IMR-90 (cell line): ENCODE measurements around the gene CD19. TPM values are rescaled to one million over a fixed set of nuclear protein-coding genes. Genes with fewer than 3 reads are reported as not detected.
"Not testable (repeated sequence)": the region's sequence is repeated elsewhere in the genome, so short reads cannot be mapped to it uniquely, and the experiment has no call there.

Experiments
- ATAC-seq: fragments of 200-7000 bp; cut with Tn5 transposase; 2 replicates; pipeline ENCODE4 v1.9.1; 2020; ENCODE audit warnings: low read depth, mild to moderate bottlenecking, moderate library complexity
- BruUV-seq: library from RNA; stranded (reverse); fragments of 400-500 nt; replicated peaks from 2 replicates; lab custom pipeline; 2021; lab: Mats Ljungman, UMichigan
- CTCF ChIA-PET: fragments of 300-600 bp; formaldehyde crosslinking; extraction: SDS; loops from one replicate; lab custom pipeline; 2021; ENCODE audit warnings: antibody characterized with exemption; lab: Yijun Ruan, JAX
- POLR2A ChIA-PET: fragments of 300-600 bp; sonication (Branson Sonifier 250); formaldehyde crosslinking; loops from one replicate; lab custom pipeline; 2022; ENCODE audit warnings: antibody characterized with exemption; ENCODE audit not compliant: unreplicated experiment; lab: Charles Lee
- DNase-seq: peaks from one replicate; pipeline ENCODE4 v3.0.0; 2013
- H2AFZ ChIP-seq: replicated peaks from 2 replicates; pipeline ENCODE3; 2013; ENCODE audit warnings: low read length, mild to moderate bottlenecking; ENCODE audit not compliant: poor library complexity
- H2AK5ac ChIP-seq: 2 replicates; pipeline ENCODE4 v1.6.1; 2013; ENCODE audit warnings: low read depth, low read length, inconsistent platforms
- H2AK9ac ChIP-seq: replicated peaks from 2 replicates; pipeline ENCODE3; 2013; ENCODE audit warnings: mild to moderate bottlenecking, low read depth, low read length, moderate library complexity; ENCODE audit not compliant: poor library complexity
- H2BK120ac ChIP-seq: 2 replicates; pipeline ENCODE4 v1.6.1; 2013; ENCODE audit warnings: low read depth, low read length, inconsistent platforms
- H2BK15ac ChIP-seq: 3 replicates; pipeline ENCODE4 v1.6.1; 2013; ENCODE audit warnings: low read depth, low read length, inconsistent platforms
- H2BK20ac ChIP-seq: 2 replicates; pipeline ENCODE4 v1.6.1; 2013; ENCODE audit warnings: low read depth, mild to moderate bottlenecking, inconsistent platforms, low read length, moderate library complexity
- H2BK5ac ChIP-seq: 2 replicates; pipeline ENCODE4 v1.6.1; 2013; ENCODE audit warnings: mild to moderate bottlenecking, low read depth, low read length, inconsistent platforms; ENCODE audit not compliant: poor library complexity, severe bottlenecking
- H3K14ac ChIP-seq: replicated peaks from 2 replicates; pipeline ENCODE4 v1.6.1; 2013; ENCODE audit warnings: low read depth, low read length, inconsistent platforms
- H3K18ac ChIP-seq: 2 replicates; pipeline ENCODE4 v1.6.1; 2013; ENCODE audit warnings: low read depth, low read length, control low read depth
- H3K23ac ChIP-seq: 2 replicates; pipeline ENCODE4 v1.6.1; 2013; ENCODE audit warnings: low read depth, low read length, inconsistent platforms
- H3K27ac ChIP-seq: 2 replicates; pipeline ENCODE4 v1.5.1; 2013; ENCODE audit warnings: mild to moderate bottlenecking, control low read depth, low read length; ENCODE audit not compliant: insufficient read depth
- H3K27me3 ChIP-seq: 2 replicates; pipeline ENCODE4 v1.6.1; 2013; ENCODE audit warnings: low read length; ENCODE audit not compliant: control insufficient read depth, insufficient read depth
- H3K36me3 ChIP-seq: 2 replicates; pipeline ENCODE4 v1.6.1; 2013; ENCODE audit warnings: low read length, mixed read lengths; ENCODE audit not compliant: control insufficient read depth, insufficient read depth
- H3K4ac ChIP-seq: 2 replicates; pipeline ENCODE4 v1.6.1; 2013; ENCODE audit warnings: low read depth, low read length, inconsistent platforms
- H3K4me1 ChIP-seq: 2 replicates; pipeline ENCODE4 v1.6.1; 2013; ENCODE audit warnings: low read length, mixed read lengths; ENCODE audit not compliant: control insufficient read depth, insufficient read depth
- H3K4me2 ChIP-seq: 2 replicates; pipeline ENCODE4 v1.6.1; 2013; ENCODE audit warnings: low read depth, mild to moderate bottlenecking, control low read depth, low read length, moderate library complexity
- H3K4me3 ChIP-seq: 2 replicates; pipeline ENCODE4 v1.5.1; 2013; ENCODE audit warnings: low read depth, mild to moderate bottlenecking, control low read depth, low read length, moderate library complexity; ENCODE audit not compliant: insufficient read depth
- H3K56ac ChIP-seq: 2 replicates; pipeline ENCODE4 v1.6.1; 2013; ENCODE audit warnings: low read length, inconsistent platforms; ENCODE audit not compliant: insufficient read depth; ENCODE audit errors: extremely low read depth
- H3K79me1 ChIP-seq, 2 experiments: 2 replicates each; pipeline ENCODE4 v1.6.1; 2013; ENCODE audit warnings: low read length in 2 of 2, inconsistent platforms in 1 of 2, low read depth in 1 of 2
- H3K9ac ChIP-seq: 2 replicates; pipeline ENCODE4 v1.6.1; 2013; ENCODE audit warnings: low read depth, low read length, control low read depth
- H3K9me1 ChIP-seq: 2 replicates; pipeline ENCODE4 v1.6.1; 2013; ENCODE audit warnings: low read length, inconsistent platforms; ENCODE audit not compliant: insufficient read depth
- H3K9me3 ChIP-seq: 2 replicates; pipeline ENCODE4 v1.6.1; 2013; ENCODE audit warnings: low read length; ENCODE audit not compliant: control insufficient read depth, insufficient read depth
- H4K20me1 ChIP-seq: 2 replicates; pipeline ENCODE4 v1.6.1; 2013; ENCODE audit warnings: low read length, inconsistent platforms; ENCODE audit not compliant: insufficient read depth
- H4K5ac ChIP-seq: 2 replicates; pipeline ENCODE4 v1.6.1; 2013; ENCODE audit warnings: mild to moderate bottlenecking, low read depth, low read length, control low read depth
- H4K8ac ChIP-seq, 2 experiments: 2 replicates each; pipeline ENCODE4 v1.6.1; 2013; ENCODE audit warnings: low read depth in 2 of 2, low read length in 2 of 2, control low read depth in 1 of 2, inconsistent platforms in 1 of 2
- H4K91ac ChIP-seq: 2 replicates; pipeline ENCODE4 v1.6.1; 2013; ENCODE audit warnings: low read depth, low read length, inconsistent platforms; ENCODE audit not compliant: insufficient read depth
- CHD1 ChIP-seq: IDR thresholded peaks from 2 replicates; pipeline ENCODE4 v1.6.1; 2012; ENCODE audit warnings: low read depth, low read length, improper control_type of control experiment
- RAD21 ChIP-seq: IDR thresholded peaks from 2 replicates; pipeline ENCODE4 v1.6.1; 2012; ENCODE audit warnings: low read length, improper control_type of control experiment
- WGBS, 2 experiments: methylation state at CpG; one replicate each; pipeline versions ENCODE4 v1.1.5 to v1.1.7; 2013; ENCODE audit warnings: missing lambda C conversion rate in 2 of 2; ENCODE audit not compliant: insufficient read length in 1 of 2; ENCODE audit errors: extremely low coverage in 2 of 2; 5-methylcytosine and 5-hydroxymethylcytosine counted together
- dilution Hi-C: fragments of 300-500 bp; cut with HindIII; formaldehyde crosslinking; loops from one replicate; pipeline ENCODE4 v1.14.3; 2018; ENCODE audit warnings: low sequenced_read_pairs; ENCODE audit not compliant: unreplicated experiment
- in situ Hi-C: fragments of 300-500 bp; cut with MboI; formaldehyde crosslinking; loops from 3 replicates; pipeline ENCODE4 v1.14.3; 2019; ENCODE audit warnings: low sequenced_read_pairs, inconsistent platforms, mixed read lengths
- intact Hi-C: fragments of 100-400 bp; cut with micrococcal nuclease; formaldehyde crosslinking; loops from 2 replicates; pipeline ENCODE4 v1.10.0; 2022
- polyA plus RNA-seq, 3 experiments: library from polyadenylated mRNA; depleted of rRNA; stranded (reverse); fragments of >200 nt; gene quantifications; 2 replicates each; pipeline ENCODE4 v1.2.3, GENCODE V29; 2012; ENCODE audit warnings: low replicate concordance in 1 of 3
- total RNA-seq: library from RNA; depleted of rRNA; stranded (reverse); fragments of >200 nt; gene quantifications from 2 replicates; pipeline ENCODE4 v1.2.3, GENCODE V29; 2012
- TF ChIP-seq, protein P1 (sequence below): fragments of 150-350 bp; IDR thresholded peaks from 2 replicates; pipeline ENCODE4 v1.6.1; 2017; ENCODE audit warnings: mild to moderate bottlenecking, antibody characterized with exemption, low read length, low read depth

The CD19 gene
- total and polyA plus RNA-seq, 2 of the 4 experiments (the other 2 are of a cell fraction), result not detected

DNA sequence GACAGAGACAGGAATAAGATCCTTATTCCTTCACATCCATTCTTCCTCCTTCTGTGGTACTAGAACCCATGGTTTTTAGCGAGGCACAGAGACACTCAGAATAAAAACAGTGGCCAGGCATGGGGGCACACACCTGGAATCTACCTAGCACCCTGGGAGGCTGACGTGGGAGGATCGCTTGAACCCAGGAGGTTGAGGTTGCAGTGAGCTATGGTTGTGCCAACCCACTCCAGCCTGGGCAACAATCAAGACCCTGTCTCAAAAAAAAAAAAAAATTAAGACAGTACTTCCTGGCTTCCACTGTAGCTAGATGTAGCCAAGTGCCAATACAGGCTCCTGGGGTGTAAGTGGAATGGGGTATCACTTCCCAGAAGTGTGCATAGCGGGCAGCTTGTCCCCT is 35.4 kb downstream of the CD19 start:
- H4K91ac ChIP-seq, result no peak overlapping the region

DNA sequence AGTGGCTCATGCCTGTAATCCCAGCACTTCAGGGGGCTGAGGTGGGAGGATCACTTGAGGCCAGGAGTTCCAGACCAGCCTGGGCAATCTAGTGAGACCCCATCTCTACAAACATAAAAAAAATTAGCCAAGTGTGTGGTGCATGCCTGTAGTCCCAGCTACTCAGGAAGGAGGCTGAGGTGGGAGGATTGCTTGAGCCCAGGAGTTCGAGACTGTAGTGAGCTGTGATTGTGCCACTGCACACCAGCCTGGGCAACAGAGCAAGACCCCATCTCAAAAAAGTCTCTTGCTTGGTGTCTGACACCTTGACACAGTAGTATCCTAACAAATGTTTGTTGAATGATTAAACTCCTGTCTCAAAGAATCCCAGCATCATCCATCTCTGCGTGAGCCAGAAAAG is 37.9 kb downstream of the CD19 start:
- H3K4ac ChIP-seq, H2AK9ac ChIP-seq, H3K79me1 ChIP-seq, H3K56ac ChIP-seq, H3K23ac ChIP-seq, H3K4me3 ChIP-seq, H3K4me2 ChIP-seq, H3K27ac ChIP-seq, H2BK5ac ChIP-seq, BruUV-seq, H2AFZ ChIP-seq, H3K36me3 ChIP-seq, H3K9me1 ChIP-seq, H3K4me1 ChIP-seq, H3K9ac ChIP-seq, H3K9me3 ChIP-seq, H2BK15ac ChIP-seq, H2BK120ac ChIP-seq, H4K8ac ChIP-seq, ATAC-seq, H4K20me1 ChIP-seq, H3K27me3 ChIP-seq, H2AK5ac ChIP-seq, H4K5ac ChIP-seq, DNase-seq, dilution Hi-C loops, H2BK20ac ChIP-seq, POLR2A ChIA-PET, H3K14ac ChIP-seq, H3K18ac ChIP-seq, H4K91ac ChIP-seq, CTCF ChIA-PET: not testable (repeated sequence)
- intact Hi-C loops, result loop anchor here (5.0 to 10.0 kb wide), 3 partner anchors 103 to 755 kb away; no protein-coding TSS in a partner anchor
- WGBS, 2 experiments, result no CpG with 5 or more reads among the region's 2 CpGs
- in situ Hi-C loops, result loop anchor here (25.0 kb wide), 1 partner anchor 293 kb away; no protein-coding TSS in a partner anchor

More for the DNA sequence above, 35.4 kb downstream of the CD19 start:
- Histone ChIP-seq H3K4ac (no peak overlapping the region), H3K56ac (no peak overlapping the region), H3K27ac (no peak overlapping the region), H3K4me1 (no peaks in the 10 kb centered on the region), H3K4me3 (no peak overlapping the region), H3K27me3 (no peaks in the 10 kb centered on the region), H3K9ac (no peak overlapping the region), H2AK9ac (no peak overlapping the region), H2BK5ac (no peak overlapping the region), H2AK5ac (no peak overlapping the region), H2BK15ac (no peak overlapping the region), H3K79me1 (peaks cover 0 to 5% of the 10 kb centered on the region in 2 experiments; a peak in 3 of 4 replicates), H2AFZ (no peak overlapping the region), H3K4me2 (no peak overlapping the region), H4K5ac (no peak overlapping the region), H3K36me3 (peaks cover 21% of the 10 kb centered on the region), H4K20me1 (no peaks in the 10 kb centered on the region; the same call in 1 of the 2 replicates), H3K14ac (no peak overlapping the region), H3K23ac (no peak overlapping the region), H3K9me1 (no peaks in the 10 kb centered on the region), H3K18ac (no peak overlapping the region), H2BK120ac (no peak overlapping the region), H4K8ac (no peak overlapping the region), H2BK20ac (no peak overlapping the region), H3K9me3 (no peaks in the 10 kb centered on the region)
- WGBS, 2 experiments, result no CpG with 5 or more reads among the region's 4 CpGs
- TF ChIP-seq CHD1 (no peak), RAD21 (no peak)
- TF ChIP-seq, protein P1, sequence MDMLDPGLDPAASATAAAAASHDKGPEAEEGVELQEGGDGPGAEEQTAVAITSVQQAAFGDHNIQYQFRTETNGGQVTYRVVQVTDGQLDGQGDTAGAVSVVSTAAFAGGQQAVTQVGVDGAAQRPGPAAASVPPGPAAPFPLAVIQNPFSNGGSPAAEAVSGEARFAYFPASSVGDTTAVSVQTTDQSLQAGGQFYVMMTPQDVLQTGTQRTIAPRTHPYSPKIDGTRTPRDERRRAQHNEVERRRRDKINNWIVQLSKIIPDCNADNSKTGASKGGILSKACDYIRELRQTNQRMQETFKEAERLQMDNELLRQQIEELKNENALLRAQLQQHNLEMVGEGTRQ, result no peak
- dilution Hi-C loops, result no loop called here
- intact Hi-C loops, result no loop called here
- BruUV-seq, result no TSS peak
- DNase-seq (no peak), ATAC-seq (no peak)
- in situ Hi-C loops, result loop anchor here (25.0 kb wide), 1 partner anchor 295 kb away; no protein-coding TSS in a partner anchor
- CTCF ChIA-PET, result no interaction called here
- POLR2A ChIA-PET, result no interaction called here
